ENCODE measurements around the gene COG2. TPM values are rescaled to one million over a fixed set of nuclear protein-coding genes. Genes with fewer than 3 reads are reported as not detected.

Gene COG2
- polyA plus RNA-seq, 1 donor (not counting 4 experiments of a cell fraction or from before 2014, with no cell fraction given) = 18.6 TPM

GRCh38 chr1:230611128-230611877 is 31.0 kb upstream of the COG2 start:
- no peaks in the 10 kb centered on the region for H3K9me3 ChIP-seq (ENCODE audit: control insufficient read depth, low read depth, low read length)
- H3K27ac ChIP-seq (ENCODE audit: control insufficient read depth, insufficient read depth, low read length) = no peak overlapping the region
- H3K79me2 ChIP-seq (ENCODE audit: control insufficient read depth, insufficient read depth, low read length) = no peaks in the 10 kb centered on the region
- no peaks in the 10 kb centered on the region for H3K36me3 ChIP-seq (ENCODE audit: control insufficient read depth in 2 of 2, extremely low read depth in 1 of 2, insufficient read depth in 2 of 2, low read length in 2 of 2)
- TF ChIP-seq CTCF (optimal IDR thresholded peaks at IDR 0.05 in 1 of 3, IDR thresholded peaks at IDR 0.05 in 1 of 3, conservative IDR thresholded peaks at IDR 0.05 in 1 of 3; ENCODE audit: extremely low read depth in 1 of 3, insufficient read depth in 2 of 3, low read length in 3 of 3) = no peak
- TF ChIP-seq EZH2 (IDR thresholded peaks at IDR 0.05; ENCODE audit: low read length) = no peak
- H3K4me1 ChIP-seq (ENCODE audit: control insufficient read depth, extremely low read depth, insufficient read depth, low read length) = no peaks in the 10 kb centered on the region
- no peak overlapping the region for H3K4me3 ChIP-seq (ENCODE audit: control insufficient read depth in 2 of 3, extremely low read depth in 1 of 3, insufficient read depth in 2 of 3, low read depth in 1 of 3, low read length in 3 of 3)
- no peaks in the 10 kb centered on the region for H3K9me1 ChIP-seq (ENCODE audit: control insufficient read depth, extremely low read depth, insufficient read depth, low read length)
- dilution Hi-C loops (cut with MboI; ENCODE audit: extremely low pct_ligation_motif_present, low sequenced_read_pairs) = no loop called here
- H2AFZ ChIP-seq (ENCODE audit: control insufficient read depth, low read length) = no peak overlapping the region
- no peak for DNase-seq (ENCODE audit: low read depth, low spot score)
- H3K27me3 ChIP-seq (ENCODE audit: control insufficient read depth, extremely low read depth, insufficient read depth, low read length) = no peaks in the 10 kb centered on the region
- no peak for FAIRE-seq
- no peak overlapping the region for H3K9ac ChIP-seq (ENCODE audit: control insufficient read depth, extremely low read depth, insufficient read depth, low read length)
- no peak overlapping the region for H3K4me2 ChIP-seq (ENCODE audit: control insufficient read depth, extremely low read depth, insufficient read depth, low read depth, low read length)
- no peaks in the 10 kb centered on the region for H4K20me1 ChIP-seq (ENCODE audit: control insufficient read depth, extremely low read depth, insufficient read depth, low read length)

DNA sequence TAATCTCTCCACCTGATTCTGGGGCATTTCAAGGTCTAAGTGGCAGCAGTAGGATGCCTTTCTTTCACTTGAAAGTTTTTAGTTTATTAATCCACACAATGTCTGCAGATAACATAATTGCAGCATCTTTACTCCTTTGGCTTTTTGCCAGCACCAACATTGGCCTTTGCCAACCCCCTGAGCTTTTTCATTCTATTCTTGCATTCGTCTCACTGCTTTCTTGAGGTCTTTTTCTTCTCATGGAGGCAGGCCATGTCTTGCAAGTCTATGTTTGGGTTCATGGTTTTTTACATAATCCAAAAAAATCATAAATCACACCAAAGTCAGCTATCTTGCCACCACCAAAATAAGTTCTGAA is 30.4 kb upstream of the COG2 start:
- dilution Hi-C loops (cut with MboI; ENCODE audit: extremely low pct_ligation_motif_present, low sequenced_read_pairs) = no loop called here
- Histone ChIP-seq H3K27ac (ENCODE audit: control insufficient read depth, insufficient read depth, low read length) (no peak overlapping the region), H3K79me2 (ENCODE audit: control insufficient read depth, insufficient read depth, low read length) (no peaks in the 10 kb centered on the region), H4K20me1 (ENCODE audit: control insufficient read depth, extremely low read depth, insufficient read depth, low read length) (no peaks in the 10 kb centered on the region), H3K9me1 (ENCODE audit: control insufficient read depth, extremely low read depth, insufficient read depth, low read length) (no peaks in the 10 kb centered on the region), H3K27me3 (ENCODE audit: control insufficient read depth, extremely low read depth, insufficient read depth, low read length) (no peaks in the 10 kb centered on the region), H3K4me2 (ENCODE audit: control insufficient read depth, extremely low read depth, insufficient read depth, low read depth, low read length) (no peak overlapping the region), H3K36me3 (ENCODE audit: control insufficient read depth in 2 of 2, extremely low read depth in 1 of 2, insufficient read depth in 2 of 2, low read length in 2 of 2) (no peaks in the 10 kb centered on the region), H3K9ac (ENCODE audit: control insufficient read depth, extremely low read depth, insufficient read depth, low read length) (no peak overlapping the region), H3K4me3 (ENCODE audit: control insufficient read depth in 2 of 3, extremely low read depth in 1 of 3, insufficient read depth in 2 of 3, low read depth in 1 of 3, low read length in 3 of 3) (no peak overlapping the region), H3K4me1 (ENCODE audit: control insufficient read depth, extremely low read depth, insufficient read depth, low read length) (no peaks in the 10 kb centered on the region), H3K9me3 (ENCODE audit: control insufficient read depth, low read depth, low read length) (no peaks in the 10 kb centered on the region), H2AFZ (ENCODE audit: control insufficient read depth, low read length) (no peak overlapping the region)
- no peak for DNase-seq (ENCODE audit: low read depth, low spot score)
- no peak for FAIRE-seq
- TF ChIP-seq EZH2 (IDR thresholded peaks at IDR 0.05; ENCODE audit: low read length) (no peak), CTCF (optimal IDR thresholded peaks at IDR 0.05 in 1 of 3, IDR thresholded peaks at IDR 0.05 in 1 of 3, conservative IDR thresholded peaks at IDR 0.05 in 1 of 3; ENCODE audit: extremely low read depth in 1 of 3, insufficient read depth in 2 of 3, low read length in 3 of 3) (no peak)

Measured in keratinocyte (primary cell).